ENCODE measurements around the gene GHDC.

The GHDC gene

GRCh38 chr17:42181851-42182207 is 12.5 kb downstream of the GHDC start:
- no peak for DNase-seq

GRCh38 chr17:42180922-42181850 is 13.1 kb downstream of the GHDC start, which contains the start of gene KCNH4:
TSS of gene KCNH4 (minus strand) at chr17:42181142. CDS start at chr17:42180945, 197 bp downstream.
- peak; percentile 62 for DNase-seq

- DNase-seq: no peak
Observed at GRCh38 chr17:42180411-42180921, 13.8 kb downstream of the GHDC start.

GRCh38 chr17:42179911-42180410 is 14.3 kb downstream of the GHDC start:
- DNase-seq: peak; percentile 59

GRCh38 chr17:42179335-42179734 is 15.0 kb downstream of the GHDC start:
- DNase-seq: no peak

- no peak for DNase-seq
Observed at GRCh38 chr17:42178817-42179216, 15.5 kb downstream of the GHDC start.

- DNase-seq: no peak
Observed at GRCh38 chr17:42177684-42178083, 16.6 kb downstream of the GHDC start.

- DNase-seq: no peak
Observed at GRCh38 chr17:42174126-42174783, 20.0 kb downstream of the GHDC start.

- no peak for DNase-seq
Observed at GRCh38 chr17:42171831-42172230, 22.5 kb downstream of the GHDC start.

GRCh38 chr17:42169351-42169750 is 24.9 kb downstream of the GHDC start:
- DNase-seq: no peak

GRCh38 chr17:42167807-42168206 is 26.5 kb downstream of the GHDC start:
- DNase-seq: no peak

- DNase-seq: no peak
Observed at GRCh38 chr17:42166196-42166763, 28.0 kb downstream of the GHDC start.

GRCh38 chr17:42165751-42166150 is 28.5 kb downstream of the GHDC start:
- DNase-seq: no peak

GRCh38 chr17:42163696-42164407 is 30.4 kb downstream of the GHDC start:
- no peak for DNase-seq

GRCh38 chr17:42163113-42163512 is 31.2 kb downstream of the GHDC start:
- DNase-seq: no peak

- no peak for DNase-seq
Observed at GRCh38 chr17:42160531-42160910, 33.8 kb downstream of the GHDC start.

GRCh38 chr17:42159796-42160530 is 34.3 kb downstream of the GHDC start:
- no peak for DNase-seq

- no peak for DNase-seq
Observed at GRCh38 chr17:42155614-42156045, 38.7 kb downstream of the GHDC start.

- no peak for DNase-seq
Observed at GRCh38 chr17:42153919-42154742, 40.2 kb downstream of the GHDC start.

GRCh38 chr17:42146911-42147607 is 47.2 kb downstream of the GHDC start:
- no peak for DNase-seq

Measured in right hindlimb (tissue), 1 donor.